ENCODE results near the gene CLEC2D.
"Not testable (repeated sequence)": the region's sequence is repeated elsewhere in the genome, so short reads cannot be mapped to it uniquely, and the experiment has no call there.

The CLEC2D gene

DNA sequence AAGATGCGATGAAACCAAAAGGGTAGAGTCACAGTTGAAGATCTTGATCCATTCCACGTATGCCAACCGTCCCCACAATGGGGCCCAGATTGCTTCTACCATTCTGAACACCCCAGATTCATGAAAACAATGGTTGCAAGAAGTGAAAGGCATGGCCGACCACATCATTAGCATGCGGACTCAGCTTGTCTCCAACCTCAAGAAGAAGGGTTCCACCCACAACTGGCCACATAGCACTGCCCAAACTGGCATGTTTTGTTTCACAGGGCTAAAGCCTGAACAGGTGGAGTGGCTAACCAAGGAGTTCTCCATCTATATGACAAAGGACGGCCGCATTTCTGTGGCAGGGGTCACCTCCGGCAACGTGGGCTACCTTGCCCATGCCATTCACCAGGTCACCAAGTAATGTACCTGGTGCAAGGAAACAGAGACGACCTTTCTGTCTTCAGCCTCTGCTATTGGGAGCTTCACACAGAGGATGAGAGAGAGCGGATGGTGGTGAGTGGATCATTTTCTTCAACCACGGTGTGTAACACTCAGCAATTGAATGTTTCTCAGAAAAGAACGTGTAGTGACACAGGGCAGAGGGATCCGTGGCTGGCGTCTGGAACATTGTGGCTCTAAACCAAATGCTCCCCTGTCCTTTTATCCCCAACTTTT is 26.8 kb upstream of the CLEC2D start:
- WGBS, 2 experiments, result 87 to 88% methylated on average over 15 of the region's 15 CpGs
- Histone ChIP-seq H3K36me3 (ENCODE audit: control insufficient read depth, insufficient read depth, low read length) (no peaks in the 10 kb centered on the region), H3K9me3 (ENCODE audit: control insufficient read depth, low read length) (no peaks in the 10 kb centered on the region), H3K4me3 (ENCODE audit: insufficient read depth, low read depth, low read length) (no peak overlapping the region), H3K4me1 (ENCODE audit: control insufficient read depth, insufficient read depth, low read length) (peaks cover 8% of the 10 kb centered on the region), H3K27me3 (ENCODE audit: control insufficient read depth, insufficient read depth, low read length, poor library complexity, severe bottlenecking) (no peaks in the 10 kb centered on the region), H3K27ac (ENCODE audit: insufficient read depth, low read depth, low read length, poor library complexity, severe bottlenecking) (no peak overlapping the region)

- Histone ChIP-seq H3K27me3 (ENCODE audit: control insufficient read depth, insufficient read depth, low read length, poor library complexity, severe bottlenecking) (no peaks in the 10 kb centered on the region), H3K36me3 (ENCODE audit: control insufficient read depth, insufficient read depth, low read length) (no peaks in the 10 kb centered on the region), H3K9me3 (ENCODE audit: control insufficient read depth, low read length) (no peaks in the 10 kb centered on the region), H3K27ac (ENCODE audit: insufficient read depth, low read depth, low read length, poor library complexity, severe bottlenecking) (no peak overlapping the region), H3K4me3 (ENCODE audit: insufficient read depth, low read depth, low read length) (no peak overlapping the region), H3K4me1 (ENCODE audit: control insufficient read depth, insufficient read depth, low read length) (peaks cover 8% of the 10 kb centered on the region)
Measured at GRCh38 chr12:9643266-9643660, 26.2 kb upstream of the CLEC2D start.

DNA sequence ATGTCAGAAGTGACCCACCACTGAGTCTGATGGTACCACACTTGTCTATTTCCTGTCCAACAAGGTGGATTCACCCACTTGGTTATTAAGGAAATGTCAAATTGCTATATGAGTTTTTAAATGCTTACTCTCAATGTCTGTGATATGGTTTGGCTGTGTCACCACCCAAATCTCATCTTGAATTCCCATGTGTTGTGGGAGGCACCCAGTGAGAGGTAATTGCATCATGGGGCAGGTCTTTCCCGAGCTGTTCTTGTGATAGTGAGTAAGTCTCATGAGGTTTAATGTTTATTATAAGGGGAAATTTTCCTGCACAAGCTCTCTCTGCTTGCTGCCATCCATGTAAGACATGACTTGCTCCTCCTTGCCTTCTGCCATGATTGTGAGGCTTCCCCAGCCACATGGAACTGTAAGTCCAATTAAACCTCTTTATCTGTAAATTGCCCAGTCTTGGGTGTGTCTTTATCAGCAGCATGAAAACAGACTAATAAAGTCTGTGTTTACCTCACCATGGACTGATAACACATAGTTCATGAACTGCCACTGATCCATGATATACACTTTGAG is 24.4 kb upstream of the CLEC2D start:
- not testable (repeated sequence) for H3K27ac ChIP-seq (ENCODE audit: insufficient read depth, low read depth, low read length, poor library complexity, severe bottlenecking); H3K9me3 ChIP-seq (ENCODE audit: control insufficient read depth, low read length); H3K4me3 ChIP-seq (ENCODE audit: insufficient read depth, low read depth, low read length); H3K36me3 ChIP-seq (ENCODE audit: control insufficient read depth, insufficient read depth, low read length); H3K4me1 ChIP-seq (ENCODE audit: control insufficient read depth, insufficient read depth, low read length); H3K27me3 ChIP-seq (ENCODE audit: control insufficient read depth, insufficient read depth, low read length, poor library complexity, severe bottlenecking)
- WGBS, 2 experiments, result 90 to 91% methylated on average over 1 of the region's 1 CpG

DNA sequence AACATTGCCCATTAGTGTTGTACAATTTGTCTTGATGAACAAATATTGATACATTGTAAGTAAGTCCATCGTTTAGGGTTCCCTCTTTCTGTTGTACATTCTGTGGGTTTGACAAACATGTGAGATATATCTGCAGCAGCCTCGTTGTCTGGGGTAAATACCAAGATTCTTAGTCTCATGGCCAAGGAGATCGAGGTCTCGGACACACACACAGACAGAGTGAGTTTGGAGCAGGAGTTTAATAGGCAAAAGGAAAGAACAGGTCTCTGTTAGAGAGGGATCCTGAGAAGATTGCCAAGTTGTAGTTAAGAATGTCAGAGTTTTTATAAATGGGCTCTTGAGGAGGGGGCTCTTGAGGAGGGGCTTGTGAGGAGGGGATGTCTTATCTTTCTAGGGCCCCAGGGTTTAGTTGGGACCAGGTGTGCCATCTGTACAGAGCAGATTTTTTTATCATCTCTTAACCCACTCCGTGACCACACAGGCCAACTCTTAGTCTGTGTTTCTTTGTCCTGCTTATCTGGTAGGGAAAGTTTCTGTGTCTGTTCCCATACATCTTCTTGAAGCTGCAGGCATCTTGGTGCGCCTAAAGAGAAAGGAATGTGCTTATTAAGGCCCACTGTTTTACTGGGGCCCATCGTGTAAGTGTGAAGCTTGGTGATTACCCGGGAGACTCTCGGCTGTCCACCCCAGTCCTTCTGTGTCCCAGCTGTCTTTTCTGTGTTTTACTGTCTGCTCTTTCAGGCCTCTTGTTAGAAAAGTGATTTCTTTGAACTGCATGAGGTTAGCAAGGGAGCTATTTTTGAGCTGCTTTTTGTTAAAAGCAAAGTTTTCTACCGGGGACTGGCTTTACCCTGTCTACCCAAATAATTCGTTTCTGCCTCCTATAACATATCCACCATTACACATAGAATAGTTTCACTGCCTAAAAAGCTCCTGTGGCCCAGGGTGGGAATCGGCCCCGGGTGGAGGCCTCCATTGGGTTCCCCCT is 22.4 kb upstream of the CLEC2D start:
- peaks cover 8% of the 10 kb centered on the region for H3K4me1 ChIP-seq (ENCODE audit: control insufficient read depth, insufficient read depth, low read length)
- WGBS, 2 experiments, result 65% methylated on average over 13 of the region's 13 CpGs
- peak overlapping the region; percentile 84 for H3K27ac ChIP-seq (ENCODE audit: insufficient read depth, low read depth, low read length, poor library complexity, severe bottlenecking)
- peak overlapping the region; percentile 55 for H3K4me3 ChIP-seq (ENCODE audit: insufficient read depth, low read depth, low read length)
- H3K9me3 ChIP-seq (ENCODE audit: control insufficient read depth, low read length), result no peaks in the 10 kb centered on the region
- no peaks in the 10 kb centered on the region for H3K27me3 ChIP-seq (ENCODE audit: control insufficient read depth, insufficient read depth, low read length, poor library complexity, severe bottlenecking)
- H3K36me3 ChIP-seq (ENCODE audit: control insufficient read depth, insufficient read depth, low read length), result no peaks in the 10 kb centered on the region

GRCh38 chr12:9647825-9648700 is 21.4 kb upstream of the CLEC2D start:
- peak overlapping the region; percentile 55 for H3K4me3 ChIP-seq (ENCODE audit: insufficient read depth, low read depth, low read length)
- WGBS, 2 experiments, result 1% methylated on average over 55 of the region's 55 CpGs
- peak overlapping the region; percentile 84 for H3K27ac ChIP-seq (ENCODE audit: insufficient read depth, low read depth, low read length, poor library complexity, severe bottlenecking)
- H3K9me3 ChIP-seq (ENCODE audit: control insufficient read depth, low read length), result no peaks in the 10 kb centered on the region
- no peaks in the 10 kb centered on the region for H3K36me3 ChIP-seq (ENCODE audit: control insufficient read depth, insufficient read depth, low read length)
- H3K27me3 ChIP-seq (ENCODE audit: control insufficient read depth, insufficient read depth, low read length, poor library complexity, severe bottlenecking), result no peaks in the 10 kb centered on the region
- peaks cover 8% of the 10 kb centered on the region for H3K4me1 ChIP-seq (ENCODE audit: control insufficient read depth, insufficient read depth, low read length)

GRCh38 chr12:9648701-9649531 is 20.6 kb upstream of the CLEC2D start:
- Histone ChIP-seq H3K27me3 (ENCODE audit: control insufficient read depth, insufficient read depth, low read length, poor library complexity, severe bottlenecking) (no peaks in the 10 kb centered on the region), H3K36me3 (ENCODE audit: control insufficient read depth, insufficient read depth, low read length) (no peaks in the 10 kb centered on the region), H3K27ac (ENCODE audit: insufficient read depth, low read depth, low read length, poor library complexity, severe bottlenecking) (peak overlapping the region; percentile 84), H3K9me3 (ENCODE audit: control insufficient read depth, low read length) (no peaks in the 10 kb centered on the region), H3K4me3 (ENCODE audit: insufficient read depth, low read depth, low read length) (peak overlapping the region; percentile 55), H3K4me1 (ENCODE audit: control insufficient read depth, insufficient read depth, low read length) (peaks cover 8% of the 10 kb centered on the region)
- WGBS, 2 experiments, result 32 to 38% methylated on average over 10 to 11 of the region's 13 CpGs

DNA sequence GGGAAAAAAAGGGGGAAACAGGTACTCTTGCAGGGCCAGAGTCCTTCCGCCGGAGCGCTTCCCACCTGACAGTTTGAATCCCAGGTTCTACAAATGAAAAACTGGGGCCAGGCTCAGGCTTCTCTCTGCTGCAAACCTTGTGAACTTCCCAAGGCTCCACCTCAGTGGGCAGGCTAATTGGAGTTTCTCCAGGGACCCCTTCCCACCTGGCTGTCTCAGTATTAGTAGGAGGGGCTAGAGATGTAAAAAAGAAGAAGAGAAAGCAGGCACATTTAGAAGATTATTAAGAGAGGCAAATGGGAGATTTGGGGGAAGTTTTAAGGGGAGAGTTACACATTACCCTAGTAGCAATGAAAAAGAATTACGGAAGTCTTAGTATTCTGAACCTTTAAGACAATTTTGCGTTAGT is 20.0 kb upstream of the CLEC2D start:
- H3K27me3 ChIP-seq (ENCODE audit: control insufficient read depth, insufficient read depth, low read length, poor library complexity, severe bottlenecking), result no peaks in the 10 kb centered on the region
- 66 to 76% methylated on average over 4 to 5 of the region's 5 CpGs for WGBS, 2 experiments
- no peaks in the 10 kb centered on the region for H3K9me3 ChIP-seq (ENCODE audit: control insufficient read depth, low read length)
- peak overlapping the region; percentile 55 for H3K4me3 ChIP-seq (ENCODE audit: insufficient read depth, low read depth, low read length)
- H3K36me3 ChIP-seq (ENCODE audit: control insufficient read depth, insufficient read depth, low read length), result peaks cover 3% of the 10 kb centered on the region
- no peak overlapping the region for H3K27ac ChIP-seq (ENCODE audit: insufficient read depth, low read depth, low read length, poor library complexity, severe bottlenecking)
- peaks cover 8% of the 10 kb centered on the region for H3K4me1 ChIP-seq (ENCODE audit: control insufficient read depth, insufficient read depth, low read length)

DNA sequence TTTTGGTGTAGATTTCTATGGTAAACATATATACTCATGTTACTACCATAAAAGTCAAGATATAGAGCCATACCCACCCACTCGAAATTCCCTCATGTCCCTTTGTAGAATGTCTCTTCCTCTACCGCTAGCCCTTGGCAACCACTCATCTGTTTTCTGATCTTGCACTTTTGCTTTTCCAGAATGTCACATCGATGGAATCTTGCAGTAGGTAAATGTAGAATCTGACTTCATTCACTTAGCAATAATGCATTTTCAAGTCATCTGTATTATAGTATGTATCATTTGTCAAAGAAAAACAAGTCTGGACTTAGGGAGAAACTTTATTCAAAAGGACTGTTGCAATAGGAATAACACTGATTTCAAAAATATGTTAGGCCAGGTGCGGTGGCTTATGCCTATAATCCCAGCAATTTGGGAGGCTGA is 19.3 kb upstream of the CLEC2D start:
- Histone ChIP-seq H3K36me3 (ENCODE audit: control insufficient read depth, insufficient read depth, low read length) (peaks cover 5% of the 10 kb centered on the region), H3K4me3 (ENCODE audit: insufficient read depth, low read depth, low read length) (no peak overlapping the region), H3K4me1 (ENCODE audit: control insufficient read depth, insufficient read depth, low read length) (peaks cover 8% of the 10 kb centered on the region), H3K27me3 (ENCODE audit: control insufficient read depth, insufficient read depth, low read length, poor library complexity, severe bottlenecking) (no peaks in the 10 kb centered on the region), H3K9me3 (ENCODE audit: control insufficient read depth, low read length) (no peaks in the 10 kb centered on the region), H3K27ac (ENCODE audit: insufficient read depth, low read depth, low read length, poor library complexity, severe bottlenecking) (no peak overlapping the region)
- 89 to 97% methylated on average over 4 of the region's 4 CpGs for WGBS, 2 experiments

- H3K36me3 ChIP-seq (ENCODE audit: control insufficient read depth, insufficient read depth, low read length), result peaks cover 5% of the 10 kb centered on the region
- no peaks in the 10 kb centered on the region for H3K27me3 ChIP-seq (ENCODE audit: control insufficient read depth, insufficient read depth, low read length, poor library complexity, severe bottlenecking)
- no peaks in the 10 kb centered on the region for H3K9me3 ChIP-seq (ENCODE audit: control insufficient read depth, low read length)
- H3K4me3 ChIP-seq (ENCODE audit: insufficient read depth, low read depth, low read length), result no peak overlapping the region
- peaks cover 8% of the 10 kb centered on the region for H3K4me1 ChIP-seq (ENCODE audit: control insufficient read depth, insufficient read depth, low read length)
- H3K27ac ChIP-seq (ENCODE audit: insufficient read depth, low read depth, low read length, poor library complexity, severe bottlenecking), result no peak overlapping the region
- 88 to 90% methylated on average over 1 to 3 of the region's 3 CpGs for WGBS, 2 experiments
Measured at GRCh38 chr12:9651265-9651729, 18.2 kb upstream of the CLEC2D start.
